ENCODE results near the gene ELOB.

Gene ELOB

GRCh38 chr16:2744711-2745110 lies 32.4 kb downstream of the ELOB start:
- no peak overlapping the region for H3K27ac Mint-ChIP-seq
- H3K9me3 Mint-ChIP-seq, result no peaks in the 10 kb centered on the region
- no peaks in the 10 kb centered on the region for H3K36me3 Mint-ChIP-seq
- no peak for DNase-seq (ENCODE audit: low spot score in 2 of 2)
- H3K4me1 Mint-ChIP-seq, result no peaks in the 10 kb centered on the region
- no peak overlapping the region for H3K4me3 Mint-ChIP-seq
- H3K27me3 Mint-ChIP-seq, result peaks cover 4% of the 10 kb centered on the region
- ATAC-seq (ENCODE audit: low read depth), result no peak

GRCh38 chr16:2743007-2743810 lies 33.9 kb downstream of the ELOB start:
- H3K4me1 Mint-ChIP-seq, result no peaks in the 10 kb centered on the region
- no peaks in the 10 kb centered on the region for H3K36me3 Mint-ChIP-seq
- H3K27me3 Mint-ChIP-seq, result peaks cover 7% of the 10 kb centered on the region
- H3K9me3 Mint-ChIP-seq, result no peaks in the 10 kb centered on the region
- no peak overlapping the region for H3K4me3 Mint-ChIP-seq
- no peak overlapping the region for H3K27ac Mint-ChIP-seq
- ATAC-seq (ENCODE audit: low read depth) (no peak), DNase-seq (ENCODE audit: low spot score in 2 of 2) (no peak)

- H3K9me3 Mint-ChIP-seq, result no peaks in the 10 kb centered on the region
- DNase-seq (ENCODE audit: low spot score in 2 of 2) (no peak), ATAC-seq (ENCODE audit: low read depth) (no peak)
- peaks cover 7% of the 10 kb centered on the region for H3K27me3 Mint-ChIP-seq
- no peaks in the 10 kb centered on the region for H3K4me1 Mint-ChIP-seq
- no peak overlapping the region for H3K4me3 Mint-ChIP-seq
- H3K36me3 Mint-ChIP-seq, result no peaks in the 10 kb centered on the region
- H3K27ac Mint-ChIP-seq, result no peak overlapping the region
These were observed 34.6 kb downstream of the ELOB start for GRCh38 chr16:2742323-2743006.

- no peak overlapping the region for H3K27ac Mint-ChIP-seq
- H3K27me3 Mint-ChIP-seq, result peaks cover 9% of the 10 kb centered on the region
These were observed 35.9 kb downstream of the ELOB start for GRCh38 chr16:2741168-2741567.

GRCh38 chr16:2740476-2740875 lies 36.6 kb downstream of the ELOB start:
- no peak for DNase-seq (ENCODE audit: low spot score in 2 of 2)
- peaks cover 9% of the 10 kb centered on the region for H3K27me3 Mint-ChIP-seq
- H3K4me3 Mint-ChIP-seq, result no peak overlapping the region
- H3K27ac Mint-ChIP-seq, result no peak overlapping the region
- H3K9me3 Mint-ChIP-seq, result no peaks in the 10 kb centered on the region
- ATAC-seq (ENCODE audit: low read depth), result no peak
- H3K36me3 Mint-ChIP-seq, result no peaks in the 10 kb centered on the region
- no peaks in the 10 kb centered on the region for H3K4me1 Mint-ChIP-seq

More at GRCh38 chr16:2741168-2741567, 35.9 kb downstream of the ELOB start:
- no peak for ATAC-seq (ENCODE audit: low read depth)
- no peak for DNase-seq (ENCODE audit: low spot score in 2 of 2)
- H3K9me3 Mint-ChIP-seq, result no peaks in the 10 kb centered on the region
- H3K4me3 Mint-ChIP-seq, result no peak overlapping the region
- H3K36me3 Mint-ChIP-seq, result no peaks in the 10 kb centered on the region
- no peaks in the 10 kb centered on the region for H3K4me1 Mint-ChIP-seq

- no peaks in the 10 kb centered on the region for H3K9me3 Mint-ChIP-seq
- no peaks in the 10 kb centered on the region for H3K4me1 Mint-ChIP-seq
- no peak for DNase-seq (ENCODE audit: low spot score in 2 of 2)
- ATAC-seq (ENCODE audit: low read depth), result no peak
- no peaks in the 10 kb centered on the region for H3K36me3 Mint-ChIP-seq
- H3K27me3 Mint-ChIP-seq, result peaks cover 9% of the 10 kb centered on the region
- no peak overlapping the region for H3K4me3 Mint-ChIP-seq
- H3K27ac Mint-ChIP-seq, result no peak overlapping the region
These were observed 37.3 kb downstream of the ELOB start for GRCh38 chr16:2739625-2740430.

GRCh38 chr16:2738615-2739014 lies 38.5 kb downstream of the ELOB start:
- no peak for ATAC-seq (ENCODE audit: low read depth)
- Mint-ChIP-seq H3K27ac (no peak overlapping the region), H3K4me1 (no peaks in the 10 kb centered on the region)

GRCh38 chr16:2737895-2738418 lies 39.1 kb downstream of the ELOB start:
- Mint-ChIP-seq H3K36me3 (no peaks in the 10 kb centered on the region), H3K9me3 (no peaks in the 10 kb centered on the region), H3K27ac (no peak overlapping the region), H3K4me3 (no peak overlapping the region), H3K27me3 (peaks cover 9% of the 10 kb centered on the region), H3K4me1 (no peaks in the 10 kb centered on the region)
- ATAC-seq (ENCODE audit: low read depth), result no peak
- no peak for DNase-seq (ENCODE audit: low spot score in 2 of 2)

More at GRCh38 chr16:2738615-2739014, 38.5 kb downstream of the ELOB start:
- no peaks in the 10 kb centered on the region for H3K36me3 Mint-ChIP-seq
- no peak overlapping the region for H3K4me3 Mint-ChIP-seq
- DNase-seq (ENCODE audit: low spot score in 2 of 2), result no peak
- H3K9me3 Mint-ChIP-seq, result no peaks in the 10 kb centered on the region
- peaks cover 9% of the 10 kb centered on the region for H3K27me3 Mint-ChIP-seq

- Mint-ChIP-seq H3K27ac (no peak overlapping the region), H3K4me3 (no peak overlapping the region), H3K9me3 (no peaks in the 10 kb centered on the region), H3K27me3 (peaks cover 9% of the 10 kb centered on the region), H3K4me1 (no peaks in the 10 kb centered on the region), H3K36me3 (no peaks in the 10 kb centered on the region)
- DNase-seq (ENCODE audit: low spot score in 2 of 2) (no peak), ATAC-seq (ENCODE audit: low read depth) (no peak)
These were observed 39.9 kb downstream of the ELOB start for GRCh38 chr16:2737238-2737605.

- DNase-seq (ENCODE audit: low spot score in 2 of 2), result no peak
- Mint-ChIP-seq H3K4me1 (no peaks in the 10 kb centered on the region), H3K27me3 (peaks cover 9% of the 10 kb centered on the region), H3K9me3 (no peaks in the 10 kb centered on the region), H3K36me3 (no peaks in the 10 kb centered on the region), H3K4me3 (no peak overlapping the region), H3K27ac (no peak overlapping the region)
- no peak for ATAC-seq (ENCODE audit: low read depth)
These were observed 40.4 kb downstream of the ELOB start for GRCh38 chr16:2736476-2737237.

GRCh38 chr16:2734844-2735515 lies 42.1 kb downstream of the ELOB start:
- H3K36me3 Mint-ChIP-seq, result no peaks in the 10 kb centered on the region
- H3K27me3 Mint-ChIP-seq, result peaks cover 5% of the 10 kb centered on the region
- H3K4me3 Mint-ChIP-seq, result no peak overlapping the region
- ATAC-seq (ENCODE audit: low read depth), result no peak
- no peaks in the 10 kb centered on the region for H3K9me3 Mint-ChIP-seq
- no peak overlapping the region for H3K27ac Mint-ChIP-seq
- DNase-seq (ENCODE audit: low spot score in 2 of 2), result no peak
- no peaks in the 10 kb centered on the region for H3K4me1 Mint-ChIP-seq

- Mint-ChIP-seq H3K4me1 (no peaks in the 10 kb centered on the region), H3K4me3 (no peak overlapping the region), H3K27ac (no peak overlapping the region), H3K36me3 (no peaks in the 10 kb centered on the region), H3K27me3 (peaks cover 12% of the 10 kb centered on the region), H3K9me3 (no peaks in the 10 kb centered on the region)
- ATAC-seq (ENCODE audit: low read depth), result no peak
- DNase-seq (ENCODE audit: low spot score in 2 of 2), result no peak
These were observed 49.0 kb downstream of the ELOB start for GRCh38 chr16:2728034-2728433.

- no peak overlapping the region for H3K4me3 Mint-ChIP-seq
- H3K27ac Mint-ChIP-seq, result no peak overlapping the region
- H3K9me3 Mint-ChIP-seq, result no peaks in the 10 kb centered on the region
- no peaks in the 10 kb centered on the region for H3K36me3 Mint-ChIP-seq
- no peak for DNase-seq (ENCODE audit: low spot score in 2 of 2)
- H3K4me1 Mint-ChIP-seq, result no peaks in the 10 kb centered on the region
- H3K27me3 Mint-ChIP-seq, result peaks cover 12% of the 10 kb centered on the region
- no peak for ATAC-seq (ENCODE audit: low read depth)
These were observed 50.2 kb downstream of the ELOB start for GRCh38 chr16:2726923-2727322.

Data from memory B cell (primary cell).